ENCODE results near the gene BCL2.

DNA sequence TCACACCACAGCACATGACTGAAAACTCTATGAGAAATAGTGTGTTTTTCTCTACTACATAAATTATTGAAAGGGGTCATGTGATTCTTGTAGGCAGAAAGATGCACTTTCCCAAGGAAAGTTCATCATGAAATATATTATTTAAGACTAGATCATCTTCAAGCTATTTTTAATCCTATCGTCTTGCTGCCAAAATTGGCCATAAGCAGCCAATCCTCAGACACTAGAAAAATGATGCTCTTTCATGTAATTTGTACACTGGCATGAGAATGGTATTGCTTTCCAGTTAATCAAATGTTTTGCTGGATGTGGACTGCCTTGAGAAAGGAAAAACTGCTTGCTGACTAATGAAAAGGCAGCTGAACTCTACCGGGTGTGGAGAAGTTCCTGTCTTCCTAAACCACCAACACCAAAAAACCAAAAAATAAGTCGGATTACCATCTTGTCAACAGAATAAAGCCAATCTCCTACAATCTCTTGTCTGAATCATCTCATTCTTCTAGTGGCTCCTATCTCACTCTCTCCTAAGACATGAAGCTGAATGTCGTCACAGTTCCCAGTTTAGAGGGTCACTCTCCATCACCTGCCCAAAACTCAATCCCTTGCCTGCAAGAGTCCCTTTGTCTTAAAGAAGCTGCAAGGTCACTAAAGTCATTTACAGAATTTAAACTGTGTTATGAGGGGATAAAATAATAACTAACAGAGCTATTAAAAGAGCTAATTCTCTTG is 5.3 kb downstream of the BCL2 start:
- TF ChIP-seq, protein P1, sequence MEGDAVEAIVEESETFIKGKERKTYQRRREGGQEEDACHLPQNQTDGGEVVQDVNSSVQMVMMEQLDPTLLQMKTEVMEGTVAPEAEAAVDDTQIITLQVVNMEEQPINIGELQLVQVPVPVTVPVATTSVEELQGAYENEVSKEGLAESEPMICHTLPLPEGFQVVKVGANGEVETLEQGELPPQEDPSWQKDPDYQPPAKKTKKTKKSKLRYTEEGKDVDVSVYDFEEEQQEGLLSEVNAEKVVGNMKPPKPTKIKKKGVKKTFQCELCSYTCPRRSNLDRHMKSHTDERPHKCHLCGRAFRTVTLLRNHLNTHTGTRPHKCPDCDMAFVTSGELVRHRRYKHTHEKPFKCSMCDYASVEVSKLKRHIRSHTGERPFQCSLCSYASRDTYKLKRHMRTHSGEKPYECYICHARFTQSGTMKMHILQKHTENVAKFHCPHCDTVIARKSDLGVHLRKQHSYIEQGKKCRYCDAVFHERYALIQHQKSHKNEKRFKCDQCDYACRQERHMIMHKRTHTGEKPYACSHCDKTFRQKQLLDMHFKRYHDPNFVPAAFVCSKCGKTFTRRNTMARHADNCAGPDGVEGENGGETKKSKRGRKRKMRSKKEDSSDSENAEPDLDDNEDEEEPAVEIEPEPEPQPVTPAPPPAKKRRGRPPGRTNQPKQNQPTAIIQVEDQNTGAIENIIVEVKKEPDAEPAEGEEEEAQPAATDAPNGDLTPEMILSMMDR (IDR thresholded peaks at IDR 0.05; ENCODE audit: borderline replicate concordance, extremely low read depth, low read length, poor library complexity, severe bottlenecking): no peak
- no peak for TF ChIP-seq EZH2 (IDR thresholded peaks at IDR 0.05; ENCODE audit: borderline replicate concordance, low read depth, low read length, severe bottlenecking)
